Effector CD4-positive, alpha-beta T cell (primary cell): ENCODE results near the gene SERPINB1.

Experiments
- DNase-seq: peaks from one replicate; pipeline ENCODE4 v3.0.0-alpha.2; 2020

The SERPINB1 gene

DNA sequence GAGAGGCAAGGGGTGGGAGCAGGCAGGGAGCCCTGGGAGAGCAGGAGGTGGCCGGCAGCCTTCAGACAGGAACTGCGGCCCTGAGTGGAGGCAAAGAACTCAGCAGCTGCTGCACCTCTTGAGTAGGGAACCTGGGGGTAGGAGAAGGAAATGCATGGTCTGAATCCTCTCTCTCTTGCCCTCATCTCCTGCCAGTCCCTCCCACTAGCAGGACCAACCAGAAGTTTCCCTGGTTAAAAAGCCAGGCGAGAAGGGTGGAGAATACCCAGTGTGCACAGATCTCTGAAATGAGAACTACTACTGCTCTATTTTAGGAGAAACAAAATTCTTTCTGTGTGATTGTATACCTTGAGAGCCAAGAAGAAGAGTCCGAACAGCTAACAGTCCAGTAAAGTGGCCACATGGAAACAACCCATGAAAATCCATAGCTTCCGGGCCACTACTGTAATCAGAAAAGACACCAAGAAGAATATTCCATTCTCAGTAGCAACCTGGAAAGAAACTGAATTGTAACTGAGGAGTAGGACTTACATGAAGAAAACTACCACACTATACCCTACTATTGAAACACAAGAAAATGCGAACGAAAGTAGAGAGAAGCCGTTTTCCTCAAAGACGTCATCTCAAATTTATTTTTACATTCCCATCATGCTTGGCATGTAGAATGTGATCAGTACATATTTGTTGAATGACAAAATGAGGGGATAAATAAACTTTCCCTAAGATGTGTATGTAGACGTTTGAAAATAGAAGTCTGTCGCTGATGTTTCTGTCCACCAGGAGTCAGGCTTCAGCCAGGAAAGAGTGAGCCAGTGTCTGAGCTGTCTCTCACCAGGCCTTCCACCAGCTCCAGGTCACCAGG lies 50.8 kb downstream of the SERPINB1 start:
- peak; percentile 24 for DNase-seq

DNA sequence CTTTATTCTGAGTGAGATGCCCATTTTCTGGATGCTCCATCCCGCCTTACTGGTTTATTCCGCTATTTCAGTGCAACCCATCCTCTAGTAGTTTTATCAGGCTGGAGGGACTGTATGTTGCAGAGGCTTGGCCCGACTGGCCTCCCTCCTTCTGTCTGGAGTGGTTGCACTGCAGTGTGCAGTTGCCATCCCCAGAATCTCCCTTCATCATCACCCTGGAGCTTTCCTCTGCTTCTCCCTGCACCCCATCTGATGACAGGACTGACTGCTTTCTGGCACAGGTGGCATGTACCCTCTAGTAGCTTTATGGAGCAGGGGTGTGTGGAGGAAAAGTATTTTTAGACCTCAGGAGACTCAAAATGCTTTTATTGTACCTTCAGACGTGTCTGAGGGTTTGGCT lies 55.4 kb downstream of the SERPINB1 start:
- no peak for DNase-seq

DNA sequence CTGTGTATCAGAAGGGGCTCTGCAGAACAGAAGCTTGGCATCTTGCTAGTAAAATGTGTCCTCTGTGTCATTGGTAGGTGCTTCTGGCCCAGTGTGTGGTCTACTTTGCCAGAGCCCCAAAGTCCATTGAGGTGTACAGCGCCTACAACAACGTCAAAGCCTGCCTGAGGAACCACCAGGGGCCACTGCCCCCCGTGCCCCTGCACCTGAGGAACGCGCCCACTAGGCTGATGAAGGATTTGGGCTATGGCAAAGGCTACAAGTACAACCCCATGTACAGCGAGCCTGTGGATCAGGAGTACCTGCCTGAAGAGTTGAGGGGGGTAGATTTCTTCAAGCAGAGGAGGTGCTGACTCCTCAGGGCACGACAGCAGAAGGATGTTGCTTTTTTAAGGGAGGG lies 56.7 kb downstream of the SERPINB1 start:
- DNase-seq: no peak

DNA sequence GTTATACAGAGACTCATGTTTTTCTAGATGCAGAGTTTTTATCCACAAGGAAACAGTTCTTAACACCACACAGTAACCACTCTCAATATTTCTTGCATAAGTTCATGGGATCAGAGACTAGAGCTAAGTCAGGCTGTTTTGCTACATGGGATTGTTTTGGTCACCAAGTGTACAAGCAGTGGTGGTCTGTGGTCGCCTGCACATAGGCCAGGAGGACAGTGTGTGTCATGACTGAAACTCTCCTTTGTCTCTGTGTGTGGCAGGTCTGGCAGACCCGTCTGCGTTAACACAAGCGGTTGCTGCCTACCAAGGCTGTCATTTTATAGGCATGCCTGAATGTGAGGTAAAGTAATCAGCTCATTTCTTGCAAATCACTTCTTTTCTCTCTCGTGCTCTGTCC lies 57.6 kb downstream of the SERPINB1 start:
- no peak for DNase-seq

DNA sequence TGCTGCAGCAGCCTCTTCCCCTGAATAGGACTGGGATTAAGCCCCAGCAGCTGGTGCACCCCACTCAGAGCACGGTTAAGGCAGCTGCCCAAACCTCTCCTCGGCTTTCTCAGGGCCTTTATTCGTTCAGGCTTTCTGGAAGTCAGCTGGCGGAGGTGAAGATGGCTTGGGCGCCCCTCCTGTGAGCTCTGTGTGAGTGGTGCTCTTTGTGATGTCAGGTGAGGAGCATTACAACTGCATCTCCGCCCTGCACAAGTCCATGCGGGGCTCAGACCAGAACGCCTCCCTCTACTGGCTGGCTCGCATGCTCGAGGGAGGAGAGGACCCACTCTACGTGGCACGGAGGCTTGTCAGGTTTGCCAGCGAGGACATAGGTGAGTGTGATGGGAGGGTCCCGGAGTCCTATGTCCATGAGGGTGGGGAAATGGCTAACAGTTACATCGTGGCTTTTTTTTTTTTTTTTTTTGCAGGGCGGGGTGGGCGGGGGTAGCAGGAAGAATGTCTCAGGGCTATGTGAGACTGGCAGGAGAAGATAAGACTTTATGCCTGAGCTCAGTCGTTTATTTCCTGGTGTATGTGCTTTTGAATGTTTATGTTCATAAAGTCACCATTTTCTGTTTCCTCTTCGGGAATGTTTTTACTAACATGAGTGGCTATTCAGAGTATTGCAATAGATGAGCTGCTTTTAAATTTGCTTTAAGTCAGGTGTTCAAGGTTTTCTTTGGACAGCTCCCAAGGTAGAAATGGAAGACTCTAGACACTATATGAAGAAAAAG lies 58.3 kb downstream of the SERPINB1 start:
- no peak for DNase-seq

DNA sequence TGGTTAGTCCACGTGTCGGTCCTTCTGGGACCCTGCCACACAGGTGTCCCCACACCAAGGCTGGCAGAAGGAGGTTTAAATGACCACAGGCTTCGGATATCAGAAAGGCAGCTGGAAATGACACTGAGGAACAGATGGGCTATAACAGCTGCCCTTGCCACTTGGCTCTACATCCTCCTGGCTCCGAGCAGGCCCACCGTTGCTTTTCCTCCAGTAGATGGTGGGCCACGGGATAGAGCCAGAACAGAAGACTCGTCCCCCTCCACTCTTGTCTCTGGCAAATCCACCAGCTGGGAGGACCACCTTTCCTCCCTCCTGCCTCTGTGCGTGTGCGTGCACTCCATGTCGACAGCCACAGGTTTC lies 58.9 kb downstream of the SERPINB1 start:
- no peak for DNase-seq

DNA sequence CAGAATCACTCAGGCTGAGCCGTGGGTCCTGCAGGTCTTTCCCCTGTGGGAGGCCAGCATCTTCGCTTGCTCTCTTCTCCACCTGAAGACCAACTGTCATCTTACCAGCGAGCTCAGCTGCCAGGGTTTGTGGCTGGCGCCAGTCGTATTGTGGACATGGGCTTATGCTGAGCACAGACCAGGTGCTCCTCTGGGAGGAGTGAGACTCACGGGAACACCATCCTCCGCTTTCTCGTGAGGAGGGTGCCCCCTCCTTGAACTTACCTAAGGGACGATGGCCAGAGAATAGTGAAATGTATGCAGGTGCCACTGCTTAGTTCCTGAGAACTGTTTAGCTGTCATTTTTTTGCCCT lies 59.3 kb downstream of the SERPINB1 start:
- no peak for DNase-seq
